CD4-positive, alpha-beta T cell treated with Interleukin-10 for 1 hour (primary cell): ENCODE data around the gene OR13G1.
"Not testable (repeated sequence)": the region's sequence is repeated elsewhere in the genome, so short reads cannot be mapped to it uniquely, and the experiment has no call there.

Experiments used
- DNase-seq: peaks from one replicate; pipeline ENCODE4 v3.0.0-alpha.2; 2020

OR13G1 gene

GRCh38 chr1:247679639-247680038, at the start of gene OR13G1:
Gene OR13G1 (minus strand): TSS chr1:247679739. CDS start chr1:247673041, 6,698 bp downstream.
- no peak for DNase-seq

- DNase-seq: no peak
These were observed 41.7 kb upstream of the OR13G1 start for GRCh38 chr1:247721222-247721621.

GRCh38 chr1:247716546-247716945, 37.0 kb upstream of the OR13G1 start, which contains the start of gene OR6F1:
Gene OR6F1 (minus strand): TSS chr1:247716646. CDS start chr1:247712755, 3,891 bp downstream.
- no peak for DNase-seq

GRCh38 chr1:247713753-247714152, 34.2 kb upstream of the OR13G1 start:
- DNase-seq: no peak

GRCh38 chr1:247710681-247711080, 31.1 kb upstream of the OR13G1 start:
- not testable (repeated sequence) for DNase-seq

GRCh38 chr1:247701338-247701737, 21.8 kb upstream of the OR13G1 start:
- DNase-seq: no peak

GRCh38 chr1:247681288-247681897, 1.9 kb upstream of the OR13G1 start:
- DNase-seq: peak; percentile 33

GRCh38 chr1:247680171-247680570, 632 bp upstream of the OR13G1 start:
- DNase-seq: no peak

GRCh38 chr1:247669225-247669624, 10.3 kb downstream of the OR13G1 start:
- DNase-seq: no peak

GRCh38 chr1:247656221-247656875, 23.2 kb downstream of the OR13G1 start:
- DNase-seq: no peak

GRCh38 chr1:247653040-247653439, 26.5 kb downstream of the OR13G1 start:
- no peak for DNase-seq

GRCh38 chr1:247647864-247648263, 31.7 kb downstream of the OR13G1 start:
- DNase-seq: no peak

GRCh38 chr1:247646867-247647266, 32.7 kb downstream of the OR13G1 start:
- no peak for DNase-seq

- no peak for DNase-seq
These were observed 36.8 kb downstream of the OR13G1 start for GRCh38 chr1:247642742-247643141.

- peak; percentile 22 for DNase-seq
These were observed 40.1 kb downstream of the OR13G1 start for GRCh38 chr1:247639381-247639981.

- DNase-seq: no peak
These were observed 40.8 kb downstream of the OR13G1 start for GRCh38 chr1:247638781-247639180.

GRCh38 chr1:247638011-247638410, 41.5 kb downstream of the OR13G1 start:
- no peak for DNase-seq

- DNase-seq: no peak
These were observed 51.6 kb downstream of the OR13G1 start for GRCh38 chr1:247627951-247628350.
